K562 (cell line): ENCODE results near the gene PATL1. TPM values are rescaled to one million over a fixed set of nuclear protein-coding genes. Genes with fewer than 3 reads are reported as not detected.
A peak's percentile ranks its signal among the peaks of the same experiment; 100 is the strongest.

Source experiments
- ARID3A ChIP-seq: IDR thresholded peaks from 2 replicates; pipeline ENCODE4 v1.6.1; 2012; ENCODE audit warnings: low read depth, low read length, improper control_type of control experiment, borderline replicate concordance
- C11orf30 ChIP-seq: fragments of 450-650 bp; IDR thresholded peaks from 2 replicates; pipeline ENCODE4 v1.6.1; 2016; ENCODE audit warnings: low read depth, mild to moderate bottlenecking
- CBFA2T2 ChIP-seq: fragments of 450-650 bp; conservative IDR thresholded peaks from 2 replicates; pipeline ENCODE4 v1.6.1; 2017; ENCODE audit warnings: mild to moderate bottlenecking
- CEBPZ ChIP-seq: fragments of 150-350 bp; IDR thresholded peaks from 2 replicates; pipeline ENCODE4 v1.6.1; 2014; ENCODE audit warnings: low read depth, mild to moderate bottlenecking, low read length, borderline replicate concordance
- ELK3 ChIP-seq: fragments of 450-650 bp; formaldehyde crosslinking; IDR thresholded peaks from 2 replicates; pipeline ENCODE4 v1.4.0; 2020; ENCODE audit warnings: mild to moderate bottlenecking
- FOXK1 ChIP-seq: sonication (generic); formaldehyde crosslinking; IDR thresholded peaks from 2 replicates; pipeline ENCODE4 v1.8.0; 2022; ENCODE audit warnings: missing genetic modification reagents, mild to moderate bottlenecking, borderline replicate concordance
- HDAC3 ChIP-seq: fragments of 450-650 bp; IDR thresholded peaks from 2 replicates; pipeline ENCODE4 v1.6.1; 2018; ENCODE audit warnings: borderline replicate concordance, mild to moderate bottlenecking, moderate library complexity; ENCODE audit not compliant: partially characterized antibody
- KHSRP ChIP-seq: fragments of 450-650 bp; IDR thresholded peaks from 2 replicates; pipeline ENCODE4 v1.6.1; 2017
- NCOA6 ChIP-seq: fragments of 450-650 bp; IDR thresholded peaks from 2 replicates; pipeline ENCODE4 v1.6.1; 2017; ENCODE audit warnings: mild to moderate bottlenecking
- NFE2L1 ChIP-seq: fragments of 450-650 bp; IDR thresholded peaks from 2 replicates; pipeline ENCODE4 v1.6.1; 2016; ENCODE audit warnings: missing genetic modification characterization, low read depth, mild to moderate bottlenecking, missing compliant biosample characterization, moderate library complexity, borderline replicate concordance
- NRF1 ChIP-seq, 2 experiments: fragments of 450-650 bp; IDR thresholded peaks in 1 of 2; conservative IDR thresholded peaks in 1 of 2; 2 replicates each; pipeline ENCODE4 v1.6.1; 2014; ENCODE audit warnings: mild to moderate bottlenecking in 2 of 2
- RBM25 ChIP-seq: fragments of 200-400 bp; formaldehyde crosslinking; IDR thresholded peaks from 2 replicates; pipeline ENCODE4 v1.6.1; 2018; ENCODE audit warnings: low read length, low read depth, moderate library complexity; ENCODE audit not compliant: severe bottlenecking
- SMAD1 ChIP-seq: fragments of 150-350 bp; IDR thresholded peaks from 2 replicates; pipeline ENCODE4 v1.6.1; 2014; ENCODE audit warnings: low read length, low read depth; ENCODE audit not compliant: partially characterized antibody
- USF1 ChIP-seq: sonication (generic); formaldehyde crosslinking; IDR thresholded peaks from 2 replicates; pipeline ENCODE4 v1.9.0; 2022; ENCODE audit warnings: mild to moderate bottlenecking, missing genetic modification reagents
- ZBTB11 ChIP-seq, 3 experiments: fragments of 200-800 bp in 1 of 3; fragments of 250-450 bp in 1 of 3; fragments of 450-650 bp in 1 of 3; sonication (Bioruptor Pico) in 1 of 3; sonication (Bioruptor generic) in 1 of 3; formaldehyde crosslinking in 1 of 3; IDR thresholded peaks; 2 replicates each; pipeline versions ENCODE4 v1.6.1 to v1.8.0; 2016 to 2022; ENCODE audit warnings: mild to moderate bottlenecking in 2 of 3, missing genetic modification characterization in 2 of 3, missing compliant biosample characterization in 1 of 3, moderate library complexity in 1 of 3
- ZNF57 ChIP-seq: fragments of 450-650 bp; formaldehyde crosslinking; IDR thresholded peaks from 2 replicates; pipeline ENCODE4 v1.4.0; 2020; ENCODE audit warnings: mild to moderate bottlenecking, moderate library complexity
- polyA plus RNA-seq, 8 experiments: library from polyadenylated mRNA; depleted of rRNA in 4 of 8; stranded (reverse) in 5 of 8; unstranded in 3 of 8; fragments of >200 nt; fragmentation: Nextera tagmentation in 2 of 8; fragmentation: Illumina TruSeq in 1 of 8; extraction: Ambion mirVana in 2 of 8; extraction: Trizol in 1 of 8; gene quantifications; 2 replicates each; pipeline versions ENCODE4 v1.2.1 to v1.2.3, GENCODE V29; 2011 to 2014; ENCODE audit warnings: inconsistent platforms in 1 of 8, missing spikeins in 1 of 8
- total RNA-seq, 7 experiments: library from RNA; depleted of rRNA in 6 of 7; stranded (reverse); fragments of >200 nt in 6 of 7; fragmentation: Illumina TruSeq in 2 of 7; extraction: Trizol in 2 of 7; gene quantifications; 2 replicates each; pipeline versions ENCODE4 v1.2.1 to v1.2.3, GENCODE V29; 2011 to 2021; ENCODE audit warnings: low replicate concordance in 1 of 7

Gene PATL1
- total and polyA plus RNA-seq, 9 of the 15 experiments (the other 6 are each of a cell fraction or from before 2014, with no cell fraction given), result 3.2 to 48.0 (median 16.4) TPM

- no peak for TF ChIP-seq ELK3 (CRISPR knock-in tag)
- peak; percentile 85 for TF ChIP-seq C11orf30
- TF ChIP-seq ZNF57 (CRISPR knock-in tag), result no peak
- TF ChIP-seq USF1 (CRISPR knock-in tag), result peak; percentile 89
- peak; percentile 99; the same call in 1 of the 2 replicates for TF ChIP-seq ARID3A
- peak; percentile 99 for TF ChIP-seq RBM25
- TF ChIP-seq ZBTB11 (CRISPR knock-in tag; IDR thresholded peaks at IDR 0.05), result peak in 1 of 3 experiments; percentile 94; a peak in 2 of 6 replicates
- TF ChIP-seq NRF1 (conservative IDR thresholded peaks at IDR 0.05 in 1 of 2, IDR thresholded peaks at IDR 0.05 in 1 of 2), result peak; percentile 85 to 86
- no peak for TF ChIP-seq HDAC3
- no peak; the same call in 1 of the 2 replicates for TF ChIP-seq KHSRP
- no peak for TF ChIP-seq NCOA6
- TF ChIP-seq NFE2L1, result no peak
- no peak for TF ChIP-seq CBFA2T2
- TF ChIP-seq CEBPZ, result peak; percentile 100
- TF ChIP-seq FOXK1, result no peak
- peak; percentile 74 for TF ChIP-seq SMAD1
These were observed 53.0 kb downstream of the PATL1 start, which contains the start of gene OSBP (continued) for GRCh38 chr11:59615637-59616395.
